Kidney (tissue), 14 donors: Measurements from ENCODE around the gene RNF225. TPM values are rescaled to one million over a fixed set of nuclear protein-coding genes. Genes with fewer than 3 reads are reported as not detected.
A peak's percentile ranks its signal among the peaks of the same experiment; 100 is the strongest.

Experiments used
- DNase-seq, 5 donors: peaks; one replicate each; pipeline ENCODE4 v3.0.0-alpha.2; 2013 to 2020
- FAIRE-seq: peaks from 2 replicates; lab custom pipeline; 2012; peaks lifted over from hg19 to GRCh38; lab: Jason Lieb, UNC
- H3K27ac ChIP-seq, 2 donors: one replicate each; pipeline ENCODE4 v1.7.0; 2013; ENCODE audit warnings: low read depth in 2 of 2, low read length in 2 of 2, inconsistent platforms in 1 of 2
- H3K27me3 ChIP-seq: one replicate; pipeline ENCODE4 v1.7.1; 2013; ENCODE audit warnings: low read length, inconsistent platforms; ENCODE audit not compliant: control insufficient read depth, insufficient read depth
- H3K36me3 ChIP-seq, 3 donors: one replicate each; pipeline versions ENCODE4 v1.7.0 to v1.7.1; 2013; ENCODE audit warnings: low read length in 3 of 3, control low read depth in 1 of 3, inconsistent platforms in 1 of 3; ENCODE audit not compliant: insufficient read depth in 3 of 3, control insufficient read depth in 2 of 3
- H3K4me1 ChIP-seq, 3 donors: one replicate each; pipeline versions ENCODE4 v1.7.0 to v1.7.1; 2013; ENCODE audit warnings: low read length in 3 of 3, inconsistent platforms in 1 of 3, low read depth in 1 of 3; ENCODE audit not compliant: control insufficient read depth in 2 of 3, insufficient read depth in 2 of 3
- H3K4me3 ChIP-seq, 3 donors: one replicate each; pipeline versions ENCODE4 v1.7.0 to v1.8.1; 2013; ENCODE audit warnings: low read length in 3 of 3, control low read depth in 1 of 3, inconsistent platforms in 1 of 3
- H3K9ac ChIP-seq, 3 donors: one replicate each; pipeline versions ENCODE4 v1.7.0 to v1.7.1; 2013; ENCODE audit warnings: low read length in 3 of 3, control low read depth in 1 of 3, inconsistent platforms in 1 of 3
- H3K9me3 ChIP-seq, 3 donors: one replicate each; pipeline versions ENCODE4 v1.7.0 to v1.7.1; 2013; ENCODE audit warnings: low read length in 3 of 3, control low read depth in 1 of 3, inconsistent platforms in 1 of 3; ENCODE audit not compliant: control insufficient read depth in 2 of 3, insufficient read depth in 1 of 3
- intact Hi-C: fragments of 100-400 bp; cut with DNase I; formaldehyde crosslinking; loops from one replicate; pipeline ENCODE4 v1.11.1; 2022
- polyA plus RNA-seq: library from polyadenylated mRNA; stranded (reverse); fragments of 350-450 nt; fragmentation: Illumina TruSeq; extraction: RNeasy Lipid Tissue Mini Kit (QIAGEN cat#74804); gene quantifications from one replicate; pipeline ENCODE4 v1.2.3, GENCODE V29; 2014; ENCODE audit warnings: low read depth, low replicate concordance; ENCODE audit not compliant: insufficient read depth
- total RNA-seq: library from RNA; stranded (reverse); fragmentation: NEBNext Ultra II Directional; extraction: Animal tissue kit (Norgen Biotek cat#: 25700); gene quantifications from one replicate; pipeline ENCODE4 v1.2.1, GENCODE V29; 2021
- TF ChIP-seq, protein P1 (sequence below): IDR thresholded peaks from 3 replicates; pipeline ENCODE4 v1.5.1; 2012; ENCODE audit warnings: mild to moderate bottlenecking, moderate library complexity, borderline replicate concordance; ENCODE audit not compliant: insufficient read depth; ENCODE audit errors: extremely low read depth
- donor health status: control.
- donor health status: control.
- donor health status: control.
- donor health status: control.
- donor health status: control.
- donor health status: DM: yes; HTN: yes; CAD: no.
- donor health status: Normal renal cell carcinoma (clear cell type).

Gene RNF225
- total and polyA plus RNA-seq, 2 donors from 2014 or later = 0.25 TPM; not detected in 1

DNA sequence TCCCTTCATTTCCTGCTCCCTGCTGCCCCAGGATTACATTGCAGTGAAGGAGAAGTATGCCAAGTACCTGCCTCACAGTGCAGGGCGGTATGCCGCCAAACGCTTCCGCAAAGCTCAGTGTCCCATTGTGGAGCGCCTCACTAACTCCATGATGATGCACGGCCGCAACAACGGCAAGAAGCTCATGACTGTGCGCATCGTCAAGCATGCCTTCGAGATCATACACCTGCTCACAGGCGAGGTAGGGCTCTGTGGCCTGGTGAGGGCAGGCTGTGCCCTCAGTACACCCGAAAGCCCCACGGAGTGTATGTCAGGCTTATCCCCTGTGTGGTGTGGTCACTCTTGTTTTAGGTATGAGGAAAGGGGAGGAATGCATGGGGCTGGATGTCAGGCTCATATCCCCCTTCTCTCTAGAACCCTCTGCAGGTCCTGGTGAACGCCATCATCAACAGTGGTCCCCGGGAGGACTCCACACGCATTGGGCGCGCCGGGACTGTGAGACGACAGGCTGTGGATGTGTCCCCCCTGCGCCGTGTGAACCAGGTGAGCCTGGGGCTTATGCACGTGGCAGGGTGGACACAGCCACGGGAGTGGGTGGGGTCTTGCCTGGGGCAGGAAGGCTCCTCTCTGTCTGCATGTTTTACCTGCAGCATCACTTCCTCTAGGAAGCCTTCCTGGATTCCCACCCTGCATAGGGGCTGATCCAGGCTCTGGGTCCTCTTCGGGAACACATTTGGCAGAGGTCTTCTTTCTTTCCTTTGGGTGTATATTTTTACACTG, 2.3 kb upstream of the RNF225 start:
- H3K36me3 ChIP-seq = peaks cover 2 to 39% (median 13%) of the 10 kb centered on the region in 3 donors

DNA sequence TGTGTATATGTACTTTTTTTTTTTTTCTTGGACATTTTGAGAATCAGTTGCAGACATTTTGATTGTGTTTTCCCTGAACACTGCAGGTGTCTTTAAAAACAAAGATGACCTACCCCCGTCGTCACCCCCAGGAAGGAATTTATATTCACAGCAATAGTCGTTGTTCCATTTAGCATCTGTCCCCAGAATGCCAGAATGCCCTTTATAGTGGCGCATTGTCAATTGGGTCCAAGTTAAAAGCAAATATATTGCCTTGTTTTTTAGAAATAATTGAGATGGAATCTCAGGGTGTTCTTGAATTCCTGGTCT, 1.8 kb upstream of the RNF225 start:
- FAIRE-seq (no peak), DNase-seq (no peak)
- Histone ChIP-seq H3K4me1 (peaks cover 0 to 2% (median 0%) of the 10 kb centered on the region in 3 donors), H3K4me3 (no peak overlapping the region), H3K9me3 (no peaks in the 10 kb centered on the region), H3K27ac (no peak overlapping the region), H3K27me3 (peaks cover 2% of the 10 kb centered on the region), H3K36me3 (peaks cover 0 to 35% (median 13%) of the 10 kb centered on the region in 3 donors), H3K9ac (no peak overlapping the region)
- intact Hi-C loops = no loop called here
- TF ChIP-seq, protein P1, sequence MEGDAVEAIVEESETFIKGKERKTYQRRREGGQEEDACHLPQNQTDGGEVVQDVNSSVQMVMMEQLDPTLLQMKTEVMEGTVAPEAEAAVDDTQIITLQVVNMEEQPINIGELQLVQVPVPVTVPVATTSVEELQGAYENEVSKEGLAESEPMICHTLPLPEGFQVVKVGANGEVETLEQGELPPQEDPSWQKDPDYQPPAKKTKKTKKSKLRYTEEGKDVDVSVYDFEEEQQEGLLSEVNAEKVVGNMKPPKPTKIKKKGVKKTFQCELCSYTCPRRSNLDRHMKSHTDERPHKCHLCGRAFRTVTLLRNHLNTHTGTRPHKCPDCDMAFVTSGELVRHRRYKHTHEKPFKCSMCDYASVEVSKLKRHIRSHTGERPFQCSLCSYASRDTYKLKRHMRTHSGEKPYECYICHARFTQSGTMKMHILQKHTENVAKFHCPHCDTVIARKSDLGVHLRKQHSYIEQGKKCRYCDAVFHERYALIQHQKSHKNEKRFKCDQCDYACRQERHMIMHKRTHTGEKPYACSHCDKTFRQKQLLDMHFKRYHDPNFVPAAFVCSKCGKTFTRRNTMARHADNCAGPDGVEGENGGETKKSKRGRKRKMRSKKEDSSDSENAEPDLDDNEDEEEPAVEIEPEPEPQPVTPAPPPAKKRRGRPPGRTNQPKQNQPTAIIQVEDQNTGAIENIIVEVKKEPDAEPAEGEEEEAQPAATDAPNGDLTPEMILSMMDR = no peak

More for the DNA sequence above, 2.3 kb upstream of the RNF225 start:
- no peak overlapping the region for H3K27ac ChIP-seq
- H3K9me3 ChIP-seq = no peaks in the 10 kb centered on the region
- no peak overlapping the region for H3K9ac ChIP-seq
- H3K27me3 ChIP-seq = peaks cover 2% of the 10 kb centered on the region
- H3K4me3 ChIP-seq = no peak overlapping the region
- DNase-seq = peak in 1 of 5 donors; percentile 51
- TF ChIP-seq, protein P1 = no peak
- FAIRE-seq = no peak
- intact Hi-C loops = no loop called here
- peaks cover 2 to 3% (median 2%) of the 10 kb centered on the region in 3 donors for H3K4me1 ChIP-seq

DNA sequence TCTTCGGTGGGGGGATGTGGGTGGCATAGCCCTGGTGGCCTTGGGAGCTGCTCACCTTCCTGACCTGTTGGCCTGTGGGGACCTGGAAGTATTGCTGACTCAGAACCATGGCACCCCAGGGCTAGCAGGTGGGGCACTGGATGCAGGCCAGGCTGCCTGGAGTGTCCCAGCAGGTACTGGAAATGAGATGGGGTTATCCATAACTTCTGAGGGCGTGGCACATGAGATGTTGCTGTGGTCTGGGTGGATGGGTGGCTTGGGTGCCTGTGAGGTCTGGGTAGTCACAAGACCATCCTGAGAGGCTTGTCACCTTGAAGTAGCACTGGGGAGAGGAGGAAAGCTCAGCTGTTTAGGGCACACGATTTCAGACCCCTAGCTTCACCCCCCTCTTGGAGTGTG, 636 bp upstream of the RNF225 start:
- Histone ChIP-seq H3K4me3 (no peak overlapping the region), H3K36me3 (peaks cover 0 to 29% (median 13%) of the 10 kb centered on the region in 3 donors), H3K9ac (no peak overlapping the region), H3K4me1 (peaks cover 0 to 2% (median 0%) of the 10 kb centered on the region in 3 donors), H3K27me3 (peaks cover 2% of the 10 kb centered on the region), H3K27ac (no peak overlapping the region), H3K9me3 (no peaks in the 10 kb centered on the region)
- intact Hi-C loops = no loop called here
- DNase-seq (peak in 1 of 5 donors; percentile 58), FAIRE-seq (no peak)
- TF ChIP-seq, protein P1 = no peak
